Kidney capillary endothelial cell (primary cell): ENCODE data around the gene MYOG.
A peak's percentile ranks its signal among the peaks of the same experiment; 100 is the strongest.

Experiments
- DNase-seq: peaks from one replicate; pipeline ENCODE4 v3.0.0-alpha.2; 2018; ENCODE audit warnings: low spot score

MYOG gene

DNA sequence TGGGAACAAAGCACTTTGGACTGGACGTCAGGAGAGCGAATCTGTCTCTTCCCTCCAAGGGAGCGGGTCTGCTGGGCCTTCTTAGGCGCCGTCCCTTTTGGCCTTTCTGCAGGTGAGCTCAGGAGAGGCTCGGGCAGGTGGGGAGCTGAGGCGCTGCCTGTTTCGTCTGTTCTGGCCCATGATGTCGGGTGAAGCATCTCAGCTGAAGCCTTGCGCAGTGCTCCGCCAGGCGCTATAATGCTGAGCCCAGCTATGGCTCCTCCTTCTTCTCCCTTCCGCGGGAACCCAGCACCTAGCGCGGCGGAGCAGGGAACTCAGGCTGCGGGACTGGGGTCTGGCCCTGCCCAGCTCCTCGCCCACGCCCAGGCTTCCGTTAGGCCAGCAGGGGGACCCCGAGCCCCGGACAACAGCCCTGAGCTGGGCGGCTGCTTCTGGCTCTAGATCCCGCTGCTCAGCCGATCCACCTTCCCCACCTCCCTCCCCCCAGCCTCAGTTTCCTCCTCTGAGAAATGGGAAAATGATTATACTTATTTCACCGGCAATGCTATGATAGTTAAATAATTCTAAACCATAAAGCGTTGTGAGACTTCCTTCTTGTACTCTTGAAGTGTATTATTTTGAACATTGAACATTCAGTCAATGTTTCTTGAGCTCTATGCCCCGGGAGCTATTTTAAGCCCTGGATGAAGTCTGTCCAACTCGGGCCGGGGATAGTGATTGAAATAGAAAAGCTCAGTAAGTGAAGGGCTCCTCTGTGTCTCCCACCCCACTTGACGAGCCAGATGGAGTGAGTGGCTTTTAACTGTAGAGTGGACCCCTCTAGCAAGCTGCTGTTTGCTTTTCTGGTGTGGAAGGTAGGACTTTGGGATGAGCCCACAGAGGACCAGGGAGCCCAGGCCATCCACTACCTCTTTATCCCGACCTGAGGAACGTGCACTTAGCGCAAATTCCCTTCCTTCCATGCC, 32.1 kb upstream of the MYOG start:
- DNase-seq: peak; percentile 43

DNA sequence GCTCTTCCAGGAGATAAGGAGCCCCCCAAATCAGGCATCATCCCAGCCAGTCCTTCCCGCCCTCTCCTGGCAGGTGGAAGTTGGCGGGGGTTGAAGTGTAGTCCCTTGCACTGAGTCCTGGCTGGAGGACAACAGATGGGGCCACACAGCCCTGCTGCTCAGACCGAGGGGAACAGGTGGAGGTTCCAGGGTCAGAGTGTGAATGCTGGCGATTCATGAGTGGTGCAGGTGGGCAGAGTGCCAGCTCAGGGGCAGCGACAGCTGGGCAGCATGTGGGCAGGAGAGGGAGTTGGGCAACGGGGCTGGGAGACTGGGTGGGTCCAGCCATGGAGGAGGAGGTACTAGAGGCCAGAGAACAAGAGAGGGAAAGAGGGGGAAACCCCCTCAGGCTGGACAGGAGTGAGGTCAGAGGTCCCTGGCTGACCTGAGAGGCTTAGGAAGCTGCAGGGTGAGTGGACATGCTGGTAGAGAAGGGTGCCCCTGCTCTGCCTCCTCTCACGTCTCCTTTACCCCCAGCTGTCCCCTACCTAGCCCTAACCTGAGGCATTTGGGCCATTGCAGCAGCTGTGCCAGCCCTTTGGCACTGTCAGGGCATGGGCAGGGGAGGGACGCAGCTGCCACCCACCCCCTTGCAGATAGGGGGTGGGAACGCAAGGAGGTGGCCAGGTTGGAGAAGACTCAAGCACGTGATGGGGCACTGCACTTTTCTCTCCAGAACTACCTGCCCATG, 30.4 kb upstream of the MYOG start:
- no peak for DNase-seq

DNA sequence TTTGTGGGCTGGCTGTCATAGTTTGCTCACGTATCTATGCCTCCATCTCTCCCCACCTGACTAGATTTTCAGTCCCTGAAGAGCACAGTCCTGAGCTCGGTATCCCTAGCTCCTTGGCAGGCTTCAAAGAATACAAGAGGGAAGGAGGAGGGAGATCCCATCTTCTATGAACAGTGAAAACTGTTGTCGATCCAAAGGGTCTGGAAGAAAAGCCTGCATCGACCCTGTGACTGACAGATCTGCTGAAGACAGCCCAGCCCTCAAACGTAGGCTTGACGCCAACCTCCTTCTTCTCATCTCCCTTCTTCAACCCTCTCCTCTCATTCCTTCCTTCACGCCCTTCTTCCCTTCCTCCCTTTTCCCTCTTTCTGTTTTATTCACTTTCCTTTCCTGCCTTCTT, 28.4 kb upstream of the MYOG start:
- no peak for DNase-seq

DNA sequence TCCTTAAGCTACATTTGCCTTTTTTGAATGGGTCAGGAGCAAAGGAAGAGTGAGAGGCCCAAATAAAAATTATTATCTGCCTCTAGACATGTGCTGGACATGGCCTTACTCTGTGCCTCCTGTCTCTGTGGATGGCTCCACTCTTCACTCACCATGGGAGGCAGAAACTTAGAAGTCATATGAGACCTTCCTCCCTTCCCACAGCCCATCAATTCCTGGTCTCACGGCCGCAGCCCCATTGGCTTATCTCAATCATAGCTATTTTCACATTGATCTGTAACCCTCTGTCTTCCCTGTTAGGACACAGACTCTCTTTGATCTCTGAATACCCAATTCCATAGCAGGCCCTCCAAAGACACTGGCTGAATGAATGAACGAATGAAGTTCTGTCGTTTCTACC, 27.5 kb upstream of the MYOG start:
- no peak for DNase-seq

DNA sequence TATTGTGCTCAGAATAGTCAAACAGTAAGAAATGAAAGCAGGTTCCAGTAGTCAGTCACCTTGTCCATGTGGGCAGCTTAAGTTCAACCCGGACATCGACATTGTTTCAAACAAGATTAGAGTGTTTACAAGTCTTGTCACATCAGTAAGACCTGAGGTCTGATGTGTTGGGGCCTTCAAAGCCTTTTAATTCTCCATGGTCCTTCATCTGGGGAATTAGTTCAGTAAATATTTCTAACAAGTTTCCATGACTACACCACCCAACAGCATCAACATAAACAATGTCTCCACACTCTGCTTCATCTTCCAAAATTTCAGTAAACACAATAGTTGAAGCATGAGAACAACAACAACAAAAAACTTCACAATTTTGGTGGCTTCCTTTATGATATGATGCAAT, 26.7 kb upstream of the MYOG start:
- no peak for DNase-seq

DNA sequence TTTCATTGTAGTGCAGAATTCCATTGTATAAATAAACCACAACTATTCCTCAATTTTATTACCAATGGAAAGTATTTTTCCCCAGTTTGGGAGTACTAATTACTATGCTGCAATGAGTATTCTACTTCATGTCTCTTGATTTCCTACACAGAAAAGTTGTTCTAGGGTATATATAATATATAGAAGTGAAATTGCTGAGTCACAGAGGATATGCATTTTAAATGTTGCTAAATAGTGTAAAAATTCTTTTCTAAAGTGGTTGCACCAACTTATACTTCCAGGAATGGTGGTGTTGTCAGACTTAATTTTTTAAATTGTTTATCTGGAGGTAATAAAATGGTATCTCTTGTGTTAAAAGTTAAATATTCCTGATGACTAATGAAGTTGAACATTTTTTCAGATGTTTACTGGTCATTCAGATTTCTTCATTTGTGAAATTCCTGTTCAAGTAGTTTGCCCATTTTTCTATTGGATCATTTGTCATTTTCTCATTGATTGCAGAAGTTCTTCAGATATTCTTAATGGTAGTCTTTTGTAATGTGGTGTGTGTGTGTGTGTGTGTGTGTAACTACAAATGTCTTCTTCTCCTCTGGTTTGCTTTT, 19.1 kb upstream of the MYOG start:
- no peak for DNase-seq

DNA sequence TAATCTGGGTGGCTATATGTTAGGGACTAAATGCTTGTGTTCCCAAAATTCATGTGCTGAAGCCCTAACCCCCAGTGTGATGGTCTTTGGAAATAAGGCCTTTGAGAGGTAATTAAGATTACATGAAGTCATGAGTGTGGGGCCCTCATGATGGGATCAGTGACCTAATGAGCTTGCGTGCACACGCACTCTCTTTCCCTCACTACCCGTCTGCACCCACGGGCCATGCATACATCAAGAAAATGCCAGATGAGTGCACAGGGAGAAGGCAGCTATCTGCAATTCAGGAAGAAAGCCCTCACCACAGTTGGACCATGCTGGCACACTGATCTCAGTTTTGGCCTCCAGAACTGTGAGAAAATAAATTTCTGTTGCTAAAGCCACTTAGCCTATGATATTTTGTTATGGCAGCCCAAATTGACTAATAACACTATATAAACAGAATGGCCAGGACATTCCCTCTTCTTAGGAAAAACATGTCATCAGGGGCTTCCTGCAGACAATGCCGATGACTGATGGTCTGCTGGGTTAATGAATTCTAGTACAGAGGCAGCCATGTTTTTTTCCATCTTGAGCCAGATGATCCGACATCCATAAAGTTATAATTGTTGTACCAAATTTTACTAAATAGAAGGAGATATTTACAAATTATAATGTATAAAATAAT, 18.1 kb upstream of the MYOG start:
- no peak for DNase-seq

DNA sequence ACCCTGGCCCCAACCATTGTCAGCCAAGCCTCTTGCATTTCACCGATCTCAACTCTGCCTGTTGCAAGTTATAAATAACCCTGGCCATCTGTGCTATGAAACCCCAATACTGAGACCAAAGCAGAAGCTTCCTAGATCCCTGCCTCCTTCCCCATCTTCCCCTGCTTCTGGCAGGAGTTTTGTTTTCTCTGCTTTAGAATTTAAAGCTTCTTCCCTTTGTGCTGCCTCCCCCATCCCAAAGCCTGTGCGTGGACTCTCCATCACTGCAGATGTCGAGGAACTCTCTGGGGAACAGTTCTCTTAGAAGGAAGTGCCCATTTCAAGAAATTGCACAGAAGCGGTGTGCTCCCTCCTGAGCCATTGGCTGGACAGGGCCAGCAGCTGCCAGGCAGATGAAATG, 17.4 kb upstream of the MYOG start:
- DNase-seq: no peak

DNA sequence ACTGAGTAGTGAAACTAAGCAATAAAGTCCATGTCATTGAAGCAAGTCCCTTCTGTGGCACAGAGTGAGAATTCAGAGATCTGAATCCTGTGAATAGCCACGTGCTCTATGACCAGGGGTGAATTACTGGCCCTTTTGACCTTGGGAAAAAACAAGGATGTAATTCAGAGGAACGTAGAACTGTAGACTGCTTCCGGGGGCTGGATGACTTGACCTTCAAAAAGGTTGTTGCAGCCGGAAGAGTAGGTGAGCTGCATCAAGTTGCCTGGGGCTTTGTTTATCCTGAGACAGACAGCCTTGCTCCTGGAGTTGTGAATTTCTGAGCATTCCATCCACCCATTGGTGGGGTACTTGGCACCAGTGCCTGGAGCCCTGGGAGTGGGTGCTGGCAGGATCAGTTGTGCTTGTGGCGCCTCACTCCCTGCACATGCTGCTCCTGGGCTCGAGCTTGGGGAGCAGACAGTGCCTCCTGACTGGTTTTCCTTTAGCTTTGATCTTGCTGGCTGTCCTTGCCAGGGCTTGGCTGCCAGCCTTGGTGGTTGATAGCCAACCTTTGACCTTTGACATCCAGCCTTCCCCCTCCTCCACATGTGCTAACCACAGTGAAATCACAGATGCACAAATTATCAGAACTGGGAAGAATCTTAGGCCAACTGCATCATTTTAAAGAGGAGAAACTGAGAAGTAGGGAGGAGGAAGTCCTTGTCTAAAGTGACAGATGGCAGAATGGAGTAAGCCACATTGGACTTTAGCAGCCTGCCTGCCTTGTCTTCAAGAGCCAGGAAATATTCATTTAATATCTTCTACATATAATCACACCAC, 16.2 kb upstream of the MYOG start:
- no peak for DNase-seq

DNA sequence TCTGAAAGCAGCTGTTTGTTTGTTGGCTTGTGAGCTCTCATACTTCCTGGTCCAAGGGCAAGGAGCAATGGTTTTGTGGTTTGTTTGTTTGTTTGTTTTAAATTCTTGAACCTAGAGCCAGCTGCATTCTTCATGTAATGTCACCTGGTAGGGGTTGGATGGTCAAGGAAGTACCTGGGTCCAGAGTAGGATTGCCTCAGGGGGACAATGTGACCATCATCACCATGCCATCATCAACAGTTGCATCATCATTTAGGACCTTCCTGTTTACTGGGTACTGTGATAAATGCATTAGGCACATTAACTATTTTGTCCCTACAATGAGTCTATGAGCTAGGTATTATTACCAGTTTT, 14.7 kb upstream of the MYOG start:
- no peak for DNase-seq

DNA sequence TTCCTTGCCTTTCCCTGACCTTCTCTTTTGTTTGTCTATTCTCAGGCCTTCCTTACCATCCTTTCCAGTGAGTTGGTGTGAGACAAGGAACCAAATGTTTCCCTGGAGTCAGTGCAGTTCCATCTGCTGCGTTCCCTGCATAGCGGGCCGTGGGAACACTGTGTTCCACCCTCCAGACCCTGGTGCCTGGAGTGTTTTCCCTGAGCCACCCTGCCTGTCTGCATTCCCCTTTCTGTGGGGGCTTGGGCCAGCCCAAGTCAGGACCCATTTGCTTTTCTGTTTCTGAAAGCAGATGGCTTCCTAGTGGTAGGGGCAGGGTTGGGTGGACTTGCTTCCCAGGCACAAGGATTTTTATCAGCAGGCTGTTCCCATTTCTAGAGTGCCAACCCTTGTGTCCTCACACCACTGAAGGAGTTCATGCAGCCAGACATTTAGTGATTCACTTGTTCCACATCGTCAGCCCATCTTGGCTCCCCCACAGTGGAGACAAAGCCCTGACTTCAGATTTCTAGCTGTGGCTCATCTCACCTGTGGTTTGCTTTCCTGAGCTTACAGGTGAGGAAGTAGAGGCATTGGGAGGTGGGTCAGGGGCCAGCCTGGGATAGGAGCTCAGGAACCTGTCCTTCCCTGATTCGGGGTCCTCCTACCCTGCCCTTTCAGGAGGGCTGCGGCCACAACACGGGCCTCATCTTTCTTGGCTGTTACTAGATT, 14.1 kb upstream of the MYOG start:
- no peak for DNase-seq

DNA sequence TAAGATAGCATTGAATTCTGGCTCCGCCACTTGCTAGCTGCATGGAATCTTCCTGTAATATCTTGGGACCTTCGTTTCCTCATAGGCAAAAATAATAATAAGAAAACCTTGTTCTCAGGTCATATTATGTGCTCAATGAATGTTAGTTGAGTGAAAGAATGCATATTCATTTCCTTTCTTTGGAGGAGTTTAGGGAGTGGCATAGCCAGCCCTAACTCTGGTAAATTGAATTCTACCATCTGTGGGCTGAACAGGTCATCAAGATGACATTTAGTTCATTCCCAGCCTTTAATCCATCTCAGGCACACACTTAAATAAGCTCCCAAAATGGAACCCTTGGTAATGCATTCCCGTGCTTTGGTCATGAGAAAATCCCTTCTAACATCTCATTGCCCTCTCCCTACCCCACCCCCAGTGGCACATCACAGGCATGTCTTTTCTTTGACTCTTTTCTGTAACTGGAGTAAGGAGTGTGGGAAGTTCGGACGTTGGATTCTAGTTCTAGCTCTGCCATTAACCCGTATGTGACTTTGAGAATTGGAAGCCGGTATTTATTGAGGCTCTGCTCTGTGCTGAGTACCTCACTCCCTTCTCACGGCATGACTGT, 13.2 kb upstream of the MYOG start:
- no peak for DNase-seq

DNA sequence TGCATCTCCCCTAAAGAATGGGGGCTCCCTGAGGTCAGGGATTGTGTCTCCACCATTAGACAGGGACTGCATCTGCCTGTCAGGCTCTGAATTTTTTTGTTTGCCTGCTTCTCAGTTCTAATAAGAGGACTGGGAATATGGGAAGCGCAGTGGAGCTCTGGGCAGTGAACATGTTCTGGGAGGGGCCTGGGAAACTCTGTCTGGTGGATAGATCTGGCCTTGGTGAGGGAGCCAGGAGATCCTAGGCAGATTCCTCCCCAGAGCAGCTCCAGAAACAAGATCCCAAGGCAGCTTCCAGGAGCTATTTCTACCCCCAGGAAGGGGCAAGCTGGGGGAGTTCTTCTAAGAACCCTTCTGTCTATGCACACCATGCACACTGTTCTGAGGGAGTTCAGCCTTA, 12.6 kb upstream of the MYOG start:
- no peak for DNase-seq

DNA sequence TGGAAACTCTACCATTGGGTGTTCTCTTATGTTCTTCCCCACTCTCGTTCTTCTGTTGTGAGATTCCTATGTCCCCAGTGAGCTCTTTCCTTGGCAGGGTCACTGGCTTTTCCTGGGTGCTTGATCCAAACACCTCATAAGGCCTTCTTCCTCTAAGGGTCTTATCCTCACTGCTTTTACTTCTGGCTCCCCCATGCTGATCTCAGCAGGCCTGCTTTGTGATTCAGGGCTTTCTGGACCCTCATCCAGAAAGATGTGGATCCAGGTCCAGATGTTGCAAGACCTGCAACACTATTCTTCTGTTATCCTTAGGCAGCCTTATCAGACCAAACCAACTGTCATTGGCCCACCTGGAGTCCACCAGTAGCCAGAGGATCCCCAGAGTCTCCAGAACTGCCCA, 11.2 kb upstream of the MYOG start:
- DNase-seq: no peak

DNA sequence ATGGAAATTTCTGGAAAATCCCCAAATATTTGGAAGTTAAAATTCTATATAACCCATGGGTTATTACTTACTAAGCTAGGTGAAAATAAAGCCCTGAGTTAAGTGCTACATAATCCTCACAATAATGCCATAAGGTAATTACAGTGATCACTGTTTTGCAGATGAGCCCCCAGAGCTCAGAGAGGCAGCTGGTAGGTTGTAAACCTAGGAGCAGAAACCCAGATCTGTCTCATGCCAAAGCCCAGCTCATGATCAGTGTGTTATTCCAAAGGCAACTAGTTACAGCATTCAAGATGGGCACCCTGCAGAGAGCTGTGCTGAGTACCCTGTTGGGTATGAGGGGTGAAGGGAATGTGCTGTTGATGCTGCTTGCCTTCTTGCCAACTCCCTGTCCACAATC, 10.8 kb upstream of the MYOG start:
- no peak for DNase-seq

DNA sequence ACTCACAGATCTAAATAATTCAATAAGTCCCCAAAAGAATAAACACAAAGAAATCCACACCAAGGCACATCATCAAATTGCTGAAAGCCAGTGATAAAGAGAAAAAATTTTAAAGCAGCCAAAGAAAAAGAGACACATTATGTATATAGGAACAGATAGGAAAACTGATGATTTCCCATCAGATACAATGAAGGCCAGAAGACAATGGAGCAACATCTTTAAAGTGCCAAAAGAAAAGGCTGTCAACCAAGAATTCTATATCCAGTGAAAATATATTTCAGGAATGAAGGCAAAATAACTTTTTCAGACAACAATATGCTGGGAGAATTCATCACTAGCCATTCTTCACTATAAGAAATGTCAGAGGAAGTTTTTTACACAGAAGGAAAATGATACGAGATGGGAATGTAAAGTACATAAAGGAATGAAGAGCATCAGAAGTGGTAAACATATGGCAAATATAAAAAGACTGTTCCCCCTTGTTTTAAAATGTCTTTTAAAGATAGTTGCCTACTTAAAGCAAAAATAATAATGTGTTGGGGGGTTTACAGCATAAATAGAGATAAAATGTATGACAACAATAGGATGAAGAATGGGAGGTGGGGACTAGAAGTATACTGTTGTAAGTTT, 9.4 kb upstream of the MYOG start:
- DNase-seq: no peak

DNA sequence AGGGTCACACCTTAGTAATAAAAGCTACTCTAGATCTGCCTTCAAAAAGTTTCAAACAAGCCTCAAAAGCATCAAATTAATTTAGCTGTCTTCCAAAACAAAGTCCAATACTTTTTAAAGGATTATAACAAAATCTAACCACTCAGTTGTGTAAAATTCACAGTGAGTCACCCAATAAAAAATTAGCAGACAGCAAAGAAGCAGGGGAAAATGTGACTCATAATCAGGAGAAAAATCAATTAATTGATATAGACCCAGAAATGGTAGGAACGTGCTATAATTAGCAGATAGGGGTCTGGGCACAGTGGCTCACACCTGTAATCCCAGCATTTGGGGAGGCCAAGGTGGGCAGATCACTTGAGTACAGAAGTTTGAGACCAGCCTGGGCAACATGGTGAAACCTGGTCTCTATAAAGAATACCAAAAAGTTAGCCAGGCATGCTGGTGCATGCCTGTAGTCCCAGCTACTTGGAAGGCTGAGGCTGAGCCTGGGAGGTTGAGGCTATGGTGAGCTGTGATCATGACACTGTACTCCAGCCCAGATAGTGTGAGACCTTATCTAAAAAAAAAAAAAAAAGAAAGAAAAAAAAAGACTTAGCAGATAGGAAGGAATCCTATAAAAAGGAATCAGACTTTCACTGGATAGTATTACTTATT, 8.1 kb upstream of the MYOG start:
- DNase-seq: no peak

DNA sequence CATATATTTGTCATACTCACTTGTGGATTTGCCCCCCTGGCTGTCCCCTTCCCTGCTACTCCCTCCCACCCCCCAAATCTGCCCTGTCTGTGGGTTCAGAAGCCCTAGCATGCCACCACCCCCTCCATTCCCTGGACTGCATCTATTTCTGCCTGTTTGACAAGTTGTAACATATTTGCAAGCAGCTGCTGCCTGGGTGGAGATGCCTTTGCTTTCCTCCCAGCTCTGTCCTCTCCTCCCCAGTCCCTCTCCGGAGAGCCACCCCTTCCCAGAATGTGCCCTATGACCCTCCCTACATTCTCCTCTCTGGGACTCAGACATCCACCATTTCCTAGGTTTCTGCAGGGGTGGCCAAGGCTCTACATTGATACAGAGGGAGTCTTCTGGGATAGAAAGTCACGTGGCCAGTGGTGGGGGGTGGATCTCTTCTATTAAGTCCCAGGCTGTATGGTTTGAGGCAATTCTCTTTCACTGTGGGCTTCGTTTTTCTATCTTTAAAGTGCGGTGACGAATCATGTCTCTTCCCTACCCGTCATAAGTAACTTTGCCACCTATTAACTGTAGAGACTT, 6.0 kb upstream of the MYOG start:
- DNase-seq: no peak

DNA sequence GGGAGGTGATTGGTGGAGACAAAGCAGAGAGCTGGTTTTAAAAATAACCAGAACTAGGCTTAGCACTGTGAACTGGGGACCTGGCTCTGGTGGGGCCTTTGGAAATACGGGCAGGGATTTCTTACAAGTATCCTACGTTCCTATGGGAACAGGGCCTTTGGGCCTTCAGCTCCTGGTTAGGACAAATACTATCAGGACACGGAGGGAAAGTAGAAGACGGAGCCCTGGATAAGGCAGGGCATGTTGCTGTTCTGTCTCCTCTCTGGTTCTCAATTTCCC, 5.3 kb upstream of the MYOG start:
- no peak for DNase-seq
